HEK293 (cell line): ENCODE data around the gene ATP1A3.

Experiments used
- BCL11A ChIP-seq: fragments of 450-650 bp; formaldehyde crosslinking; IDR thresholded peaks from 2 replicates; pipeline ENCODE4 v1.5.1; 2016; ENCODE audit warnings: low read depth, missing biosample characterization, missing genetic modification characterization
- CTCF ChIP-seq: fragments of 450-650 bp; formaldehyde crosslinking; IDR thresholded peaks from 2 replicates; pipeline ENCODE4 v1.5.1; 2016; ENCODE audit warnings: missing biosample characterization, missing genetic modification characterization
- MYNN ChIP-seq: fragments of 450-650 bp; formaldehyde crosslinking; IDR thresholded peaks from 2 replicates; pipeline ENCODE4 v1.5.1; 2016; ENCODE audit warnings: missing biosample characterization, missing genetic modification characterization, borderline replicate concordance
- TCF7L2 ChIP-seq: IDR thresholded peaks from 2 replicates; pipeline ENCODE4 v1.6.1; 2011; ENCODE audit warnings: low read depth, mild to moderate bottlenecking, inconsistent platforms, low read length, moderate library complexity, borderline replicate concordance
- YY1 ChIP-seq: fragments of 450-650 bp; formaldehyde crosslinking; IDR thresholded peaks from 2 replicates; pipeline ENCODE4 v1.5.1; 2018; ENCODE audit warnings: missing biosample characterization, missing genetic modification characterization
- ZNF274 ChIP-seq, 2 experiments: fragments of 200-500 bp in 1 of 2; fragments of 450-650 bp in 1 of 2; sonication (Bioruptor generic) in 1 of 2; formaldehyde crosslinking in 1 of 2; IDR thresholded peaks; 2 replicates each; pipeline versions ENCODE4 v1.5.1 to v1.6.1; 2014 to 2016; ENCODE audit warnings: borderline replicate concordance in 1 of 2, inconsistent platforms in 1 of 2, low read length in 1 of 2, missing biosample characterization in 1 of 2, missing genetic modification characterization in 1 of 2
- ZNF394 ChIP-seq: fragments of 450-650 bp; formaldehyde crosslinking; IDR thresholded peaks from 2 replicates; pipeline ENCODE4 v1.5.1; 2016; ENCODE audit warnings: missing biosample characterization, missing genetic modification characterization, mild to moderate bottlenecking, moderate library complexity, borderline replicate concordance
- ZNF747 ChIP-seq: fragments of 450-650 bp; formaldehyde crosslinking; IDR thresholded peaks from 2 replicates; pipeline ENCODE4 v1.5.1; 2016; ENCODE audit warnings: missing biosample characterization, missing genetic modification characterization
- TF ChIP-seq, protein P1 (sequence below): fragments of 450-650 bp; formaldehyde crosslinking; conservative IDR thresholded peaks from 2 replicates; pipeline ENCODE4 v1.5.1; 2016; ENCODE audit warnings: low read depth, missing biosample characterization, missing genetic modification characterization

GRCh38 chr19:42024622-42025111 lies 30.6 kb upstream of the ATP1A3 start:
- TF ChIP-seq ZNF747 (tag by site-specific recombination) (no peak), CTCF (no peak), ZNF274 (IDR thresholded peaks at IDR 0.05; ENCODE audit: low read length) (no peak), ZNF274 (tag by site-specific recombination; IDR thresholded peaks at IDR 0.05; ENCODE audit: borderline replicate concordance) (no peak), YY1 (tag by site-specific recombination) (no peak), TCF7L2 (no peak), BCL11A (tag by site-specific recombination) (no peak), MYNN (tag by site-specific recombination) (no peak), ZNF394 (no peak)
- TF ChIP-seq, protein P1, sequence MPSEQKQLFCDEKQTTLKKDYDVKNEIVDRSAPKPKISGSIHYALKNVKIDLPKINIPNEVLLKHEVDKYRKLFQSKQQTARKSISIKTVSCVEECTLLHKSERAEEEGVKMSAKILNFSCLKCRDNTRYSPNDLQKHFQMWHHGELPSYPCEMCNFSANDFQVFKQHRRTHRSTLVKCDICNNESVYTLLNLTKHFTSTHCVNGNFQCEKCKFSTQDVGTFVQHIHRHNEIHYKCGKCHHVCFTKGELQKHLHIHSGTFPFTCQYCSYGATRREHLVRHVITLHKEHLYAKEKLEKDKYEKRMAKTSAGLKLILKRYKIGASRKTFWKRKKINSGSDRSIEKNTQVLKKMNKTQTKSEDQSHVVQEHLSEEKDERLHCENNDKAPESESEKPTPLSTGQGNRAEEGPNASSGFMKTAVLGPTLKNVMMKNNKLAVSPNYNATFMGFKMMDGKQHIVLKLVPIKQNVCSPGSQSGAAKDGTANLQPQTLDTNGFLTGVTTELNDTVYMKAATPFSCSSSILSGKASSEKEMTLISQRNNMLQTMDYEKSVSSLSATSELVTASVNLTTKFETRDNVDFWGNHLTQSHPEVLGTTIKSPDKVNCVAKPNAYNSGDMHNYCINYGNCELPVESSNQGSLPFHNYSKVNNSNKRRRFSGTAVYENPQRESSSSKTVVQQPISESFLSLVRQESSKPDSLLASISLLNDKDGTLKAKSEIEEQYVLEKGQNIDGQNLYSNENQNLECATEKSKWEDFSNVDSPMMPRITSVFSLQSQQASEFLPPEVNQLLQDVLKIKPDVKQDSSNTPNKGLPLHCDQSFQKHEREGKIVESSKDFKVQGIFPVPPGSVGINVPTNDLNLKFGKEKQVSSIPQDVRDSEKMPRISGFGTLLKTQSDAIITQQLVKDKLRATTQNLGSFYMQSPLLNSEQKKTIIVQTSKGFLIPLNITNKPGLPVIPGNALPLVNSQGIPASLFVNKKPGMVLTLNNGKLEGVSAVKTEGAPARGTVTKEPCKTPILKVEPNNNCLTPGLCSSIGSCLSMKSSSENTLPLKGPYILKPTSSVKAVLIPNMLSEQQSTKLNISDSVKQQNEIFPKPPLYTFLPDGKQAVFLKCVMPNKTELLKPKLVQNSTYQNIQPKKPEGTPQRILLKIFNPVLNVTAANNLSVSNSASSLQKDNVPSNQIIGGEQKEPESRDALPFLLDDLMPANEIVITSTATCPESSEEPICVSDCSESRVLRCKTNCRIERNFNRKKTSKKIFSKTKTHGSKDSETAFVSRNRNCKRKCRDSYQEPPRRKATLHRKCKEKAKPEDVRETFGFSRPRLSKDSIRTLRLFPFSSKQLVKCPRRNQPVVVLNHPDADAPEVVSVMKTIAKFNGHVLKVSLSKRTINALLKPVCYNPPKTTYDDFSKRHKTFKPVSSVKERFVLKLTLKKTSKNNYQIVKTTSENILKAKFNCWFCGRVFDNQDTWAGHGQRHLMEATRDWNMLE (tag by site-specific recombination) = no peak
